Thyroid gland (tissue), 4 donors: ENCODE measurements around the gene CDH4. TPM values are rescaled to one million over a fixed set of nuclear protein-coding genes. Genes with fewer than 3 reads are reported as not detected.

Experiments used
- DNase-seq, 2 donors: peaks; one replicate each; pipeline ENCODE4 v3.0.0-alpha.2; 2019
- H3K27ac ChIP-seq, 3 donors: fragments of 200-600 bp; sonication (generic); 1 replicate in 2 of 3; 2 replicates in 1 of 3; pipeline ENCODE4 v1.5.1; 2016 to 2019; ENCODE audit warnings: mild to moderate bottlenecking in 1 of 3, moderate library complexity in 1 of 3
- H3K27me3 ChIP-seq: fragments of 200-600 bp; sonication (generic); one replicate; pipeline ENCODE4 v1.5.1; 2019
- H3K36me3 ChIP-seq, 2 donors: fragments of 200-600 bp; sonication (generic); one replicate each; pipeline ENCODE4 v1.5.1; 2016 to 2019
- H3K4me1 ChIP-seq, 2 donors: fragments of 200-600 bp; sonication (generic); one replicate each; pipeline ENCODE4 v1.5.1; 2017 to 2019
- H3K4me3 ChIP-seq, 3 donors: fragments of 200-600 bp; sonication (generic); replicated peaks in 1 of 3; 1 replicate in 2 of 3; 2 replicates in 1 of 3; pipeline ENCODE4 v1.5.1; 2016; ENCODE audit warnings: mild to moderate bottlenecking in 1 of 3
- H3K9me3 ChIP-seq: fragments of 200-600 bp; sonication (generic); one replicate; pipeline ENCODE4 v1.5.1; 2017
- CTCF ChIP-seq, 6 experiments: fragments of 200-600 bp in 3 of 6; fragments of 450-650 bp in 3 of 6; sonication (generic) in 3 of 6; IDR thresholded peaks; one replicate each; pipeline ENCODE4 v1.5.1; 2016 to 2019; ENCODE audit warnings: antibody characterized with exemption in 6 of 6, mild to moderate bottlenecking in 2 of 6, inconsistent platforms in 1 of 6, moderate library complexity in 1 of 6
- POLR2A ChIP-seq, 2 donors: fragments of 450-650 bp; IDR thresholded peaks; one replicate each; pipeline ENCODE4 v1.6.1; 2017; ENCODE audit warnings: antibody characterized with exemption in 2 of 2, mild to moderate bottlenecking in 2 of 2, moderate library complexity in 1 of 2
- WGBS, 2 donors: methylation state at CpG; one replicate each; pipeline ENCODE4 v1.1.5; 2017; 5-methylcytosine and 5-hydroxymethylcytosine counted together
- intact Hi-C: fragments of 100-400 bp; cut with DNase I; formaldehyde crosslinking; loops from one replicate; pipeline ENCODE4 v1.15.1; 2023
- total RNA-seq, 4 donors: library from RNA; depleted of rRNA; stranded (reverse); fragments of >200 nt; gene quantifications; one replicate each; pipeline ENCODE4 v1.2.3, GENCODE V29; 2016

The CDH4 gene
- total RNA-seq, 4 donors from 2014 or later: 0.22 to 0.29 (median 0.29) TPM; not detected in 1

- no peak for DNase-seq
- Histone ChIP-seq H3K4me3 (no peak overlapping the region), H3K9me3 (no peaks in the 10 kb centered on the region), H3K4me1 (no peaks in the 10 kb centered on the region), H3K27ac (no peak overlapping the region), H3K27me3 (no peaks in the 10 kb centered on the region), H3K36me3 (peaks cover 19 to 24% of the 10 kb centered on the region in 2 donors)
- no peak for TF ChIP-seq CTCF (IDR thresholded peaks at IDR 0.05)
- TF ChIP-seq POLR2A (IDR thresholded peaks at IDR 0.05): no peak
- WGBS, 2 donors: 90 to 91% methylated on average over 11 of the region's 11 CpGs
- intact Hi-C loops: no loop called here
Observed at GRCh38 chr20:61975407-61976129, 723.5 kb downstream of the CDH4 start.

- Histone ChIP-seq H3K27me3 (no peaks in the 10 kb centered on the region), H3K9me3 (no peaks in the 10 kb centered on the region), H3K4me1 (no peaks in the 10 kb centered on the region), H3K27ac (no peak overlapping the region), H3K4me3 (no peak overlapping the region), H3K36me3 (peaks cover 19 to 24% of the 10 kb centered on the region in 2 donors)
- no peak for DNase-seq
- TF ChIP-seq POLR2A (IDR thresholded peaks at IDR 0.05) (no peak), CTCF (IDR thresholded peaks at IDR 0.05) (no peak)
- intact Hi-C loops: no loop called here
- 88 to 94% methylated on average over 8 to 9 of the region's 9 CpGs for WGBS, 2 donors
Observed at GRCh38 chr20:61976263-61976643, 724.2 kb downstream of the CDH4 start.

GRCh38 chr20:61976644-61977418 is 724.8 kb downstream of the CDH4 start:
- Histone ChIP-seq H3K36me3 (peaks cover 19 to 24% of the 10 kb centered on the region in 2 donors), H3K9me3 (no peaks in the 10 kb centered on the region), H3K4me1 (no peaks in the 10 kb centered on the region), H3K27ac (no peak overlapping the region), H3K4me3 (no peak overlapping the region), H3K27me3 (no peaks in the 10 kb centered on the region)
- intact Hi-C loops: no loop called here
- TF ChIP-seq CTCF (IDR thresholded peaks at IDR 0.05) (no peak), POLR2A (IDR thresholded peaks at IDR 0.05) (no peak)
- 96 to 97% methylated on average over 10 to 25 of the region's 45 CpGs for WGBS, 2 donors
- no peak for DNase-seq

- H3K4me3 ChIP-seq: no peak overlapping the region
- peaks cover 16 to 21% of the 10 kb centered on the region in 2 donors for H3K36me3 ChIP-seq
- intact Hi-C loops: no loop called here
- no peaks in the 10 kb centered on the region for H3K9me3 ChIP-seq
- no peaks in the 10 kb centered on the region for H3K27me3 ChIP-seq
- H3K27ac ChIP-seq: no peak overlapping the region
- no peak for DNase-seq
- TF ChIP-seq POLR2A (IDR thresholded peaks at IDR 0.05) (no peak), CTCF (IDR thresholded peaks at IDR 0.05) (no peak)
- no peaks in the 10 kb centered on the region for H3K4me1 ChIP-seq
- WGBS, 2 donors: 93 to 95% methylated on average over 10 of the region's 10 CpGs
Observed at GRCh38 chr20:61977419-61977786, 725.3 kb downstream of the CDH4 start.

- TF ChIP-seq CTCF (IDR thresholded peaks at IDR 0.05): no peak
- Histone ChIP-seq H3K27me3 (no peaks in the 10 kb centered on the region), H3K9me3 (no peaks in the 10 kb centered on the region), H3K4me3 (no peak overlapping the region), H3K27ac (no peak overlapping the region), H3K4me1 (no peaks in the 10 kb centered on the region), H3K36me3 (peaks cover 12 to 14% of the 10 kb centered on the region in 2 donors)
- 97 to 98% methylated on average over 18 to 20 of the region's 20 CpGs for WGBS, 2 donors
- intact Hi-C loops: no loop called here
- DNase-seq: no peak
Observed at GRCh38 chr20:61978491-61978890, 726.4 kb downstream of the CDH4 start.
